Lower leg skin (tissue), 3 donors: Measurements from ENCODE around the gene CWC15.

Experiments
- CTCF ChIP-seq, 3 donors: fragments of 450-650 bp; IDR thresholded peaks; one replicate each; pipeline ENCODE4 v1.5.1; 2016; ENCODE audit warnings: antibody characterized with exemption in 3 of 3, mild to moderate bottlenecking in 3 of 3, moderate library complexity in 2 of 3
- POLR2A ChIP-seq, 2 donors: fragments of 450-650 bp; IDR thresholded peaks; one replicate each; pipeline ENCODE4 v1.6.1; 2016 to 2017; ENCODE audit warnings: antibody characterized with exemption in 2 of 2, mild to moderate bottlenecking in 1 of 2, moderate library complexity in 1 of 2

- no peak for TF ChIP-seq CTCF (IDR thresholded peaks at IDR 0.05)
- TF ChIP-seq POLR2A (IDR thresholded peaks at IDR 0.05): no peak
Observed at GRCh38 chr11:94987378-94987777, 14.0 kb upstream of the CWC15 start.
